Colonic mucosa (tissue), 4 donors: ENCODE data around the gene JPH3. TPM values are rescaled to one million over a fixed set of nuclear protein-coding genes. Genes with fewer than 3 reads are reported as not detected.

Experiments
- DNase-seq: peaks from one replicate; pipeline ENCODE4 v3.0.0-alpha.2; 2020
- H3K27ac ChIP-seq: fragments of 200-600 bp; one replicate; pipeline ENCODE4 v1.8.0; 2021
- H3K27me3 ChIP-seq: fragments of 200-600 bp; one replicate; pipeline ENCODE4 v1.8.0; 2021
- H3K36me3 ChIP-seq: fragments of 200-600 bp; one replicate; pipeline ENCODE4 v1.8.0; 2021
- H3K4me1 ChIP-seq: fragments of 200-600 bp; one replicate; pipeline ENCODE4 v1.8.0; 2021; ENCODE audit warnings: mild to moderate bottlenecking
- H3K4me3 ChIP-seq: fragments of 200-600 bp; one replicate; pipeline ENCODE4 v1.8.0; 2021
- H3K9ac ChIP-seq, 2 donors: one replicate each; pipeline ENCODE4 v1.7.0; 2013; ENCODE audit warnings: control low read depth in 2 of 2, low read depth in 2 of 2, low read length in 2 of 2
- H3K9me3 ChIP-seq: fragments of 200-600 bp; one replicate; pipeline ENCODE4 v1.8.0; 2021
- CTCF ChIP-seq: fragments of 200-600 bp; IDR thresholded peaks from one replicate; pipeline ENCODE4 v1.8.0; 2022; ENCODE audit warnings: antibody characterized with exemption, mild to moderate bottlenecking
- intact Hi-C: fragments of 100-400 bp; cut with DNase I; formaldehyde crosslinking; loops from one replicate; pipeline ENCODE4 v1.14.1; 2022
- total RNA-seq, 2 donors: library from RNA; stranded (reverse); fragmentation: NEBNext Ultra II Directional in 1 of 2; extraction: Animal tissue kit (Norgen Biotek cat#: 25700) in 1 of 2; gene quantifications; one replicate each; pipeline ENCODE4 v1.2.1, GENCODE V29; 2021
- donor health status: healthy.
- donor health status: DM: no; HTN: no; CAD: no.
- donor health status: DM: no; HTN: no; CAD: no.

The JPH3 gene
- total RNA-seq, 2 donors from 2014 or later: 0.15 to 0.42 TPM

DNA sequence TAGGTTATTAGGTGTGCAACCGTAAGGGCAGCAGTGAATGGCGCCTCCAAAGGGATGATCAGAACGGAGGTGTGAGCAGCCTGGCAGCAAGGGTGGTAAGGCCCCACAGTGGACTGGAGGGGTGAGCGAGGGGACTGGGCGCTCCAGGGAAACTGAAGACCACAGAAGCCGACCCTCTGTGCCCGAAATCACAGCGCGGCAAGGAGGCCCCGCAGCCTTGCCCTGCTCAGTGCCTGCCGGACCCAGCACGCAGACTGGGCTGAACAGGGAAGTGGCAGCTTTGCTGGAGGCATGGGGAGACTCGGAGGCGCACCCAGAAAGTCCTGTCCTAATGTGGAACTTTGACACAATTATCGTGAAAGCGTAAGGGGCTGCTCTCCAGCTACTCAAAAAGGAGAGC lies 125.0 kb downstream of the JPH3 start:
- Histone ChIP-seq H3K27ac (no peak overlapping the region), H3K4me1 (no peaks in the 10 kb centered on the region), H3K9ac (no peak overlapping the region), H3K36me3 (no peaks in the 10 kb centered on the region), H3K4me3 (no peak overlapping the region), H3K27me3 (no peaks in the 10 kb centered on the region), H3K9me3 (no peaks in the 10 kb centered on the region)
- no peak for TF ChIP-seq CTCF
- no peak for DNase-seq
- intact Hi-C loops: no loop called here

DNA sequence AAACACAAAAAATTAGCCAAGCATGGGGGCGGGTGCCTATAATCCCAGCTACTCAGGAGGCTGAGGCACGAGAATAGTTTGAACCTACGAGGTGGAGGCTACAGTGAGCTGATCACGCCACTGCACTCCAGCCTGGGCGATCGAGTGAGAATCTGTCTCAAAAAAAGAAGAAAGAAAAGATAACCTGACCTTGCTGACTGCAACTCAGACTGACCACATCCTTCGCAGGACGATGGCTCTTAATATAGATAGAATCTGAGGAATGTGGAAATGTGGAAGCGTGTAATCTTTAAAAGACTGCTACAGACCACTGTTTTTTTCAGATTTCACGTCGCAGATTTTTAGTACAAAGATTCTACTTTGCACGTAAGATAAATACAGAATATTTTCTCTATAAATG lies 125.7 kb downstream of the JPH3 start:
- no peaks in the 10 kb centered on the region for H3K27me3 ChIP-seq
- H3K9ac ChIP-seq: no peak overlapping the region
- no peak overlapping the region for H3K27ac ChIP-seq
- no peaks in the 10 kb centered on the region for H3K9me3 ChIP-seq
- H3K4me3 ChIP-seq: no peak overlapping the region
- H3K36me3 ChIP-seq: no peaks in the 10 kb centered on the region
- no peaks in the 10 kb centered on the region for H3K4me1 ChIP-seq
- TF ChIP-seq CTCF: no peak
- intact Hi-C loops: no loop called here
- no peak for DNase-seq

GRCh38 chr16:87729266-87729954 lies 127.1 kb downstream of the JPH3 start:
- no peak overlapping the region for H3K27ac ChIP-seq
- H3K9me3 ChIP-seq: no peaks in the 10 kb centered on the region
- intact Hi-C loops: no loop called here
- H3K36me3 ChIP-seq: no peaks in the 10 kb centered on the region
- DNase-seq: no peak
- no peaks in the 10 kb centered on the region for H3K4me1 ChIP-seq
- no peak overlapping the region for H3K9ac ChIP-seq
- no peak for TF ChIP-seq CTCF
- H3K4me3 ChIP-seq: no peak overlapping the region
- H3K27me3 ChIP-seq: no peaks in the 10 kb centered on the region

- intact Hi-C loops: no loop called here
- no peak for TF ChIP-seq CTCF
- Histone ChIP-seq H3K4me1 (no peaks in the 10 kb centered on the region), H3K4me3 (no peak overlapping the region), H3K36me3 (no peaks in the 10 kb centered on the region), H3K9ac (no peak overlapping the region), H3K27me3 (no peaks in the 10 kb centered on the region), H3K9me3 (no peaks in the 10 kb centered on the region), H3K27ac (no peak overlapping the region)
- DNase-seq: no peak
These were observed 129.3 kb downstream of the JPH3 start for GRCh38 chr16:87731607-87732006.

DNA sequence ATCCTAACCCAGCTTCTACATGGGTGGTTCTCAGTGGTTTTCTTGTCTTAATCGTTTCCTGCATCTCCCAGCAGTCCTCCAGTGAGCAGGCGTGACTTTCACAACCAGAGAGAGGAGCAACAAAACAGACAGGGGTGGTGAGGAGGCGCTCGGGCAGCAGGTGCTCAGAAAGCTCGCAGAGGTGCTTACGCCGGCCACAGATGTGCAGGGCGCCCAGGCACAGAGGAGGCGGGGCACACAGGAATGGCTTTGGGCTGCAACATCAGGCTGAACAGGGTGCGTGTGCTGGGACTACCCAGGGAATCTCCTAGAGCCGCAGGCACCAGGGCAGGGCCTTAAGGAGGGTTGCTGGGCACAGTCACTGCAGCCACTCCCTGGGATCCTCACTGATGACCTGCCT lies 130.9 kb downstream of the JPH3 start:
- H3K4me1 ChIP-seq: no peaks in the 10 kb centered on the region
- H3K9me3 ChIP-seq: no peaks in the 10 kb centered on the region
- H3K36me3 ChIP-seq: no peaks in the 10 kb centered on the region
- no peak for TF ChIP-seq CTCF
- H3K27ac ChIP-seq: no peak overlapping the region
- no peak overlapping the region for H3K9ac ChIP-seq
- intact Hi-C loops: no loop called here
- no peak for DNase-seq
- H3K4me3 ChIP-seq: no peak overlapping the region
- H3K27me3 ChIP-seq: no peaks in the 10 kb centered on the region
